Measurements from ENCODE around the gene ANKRD10.

Gene ANKRD10

DNA sequence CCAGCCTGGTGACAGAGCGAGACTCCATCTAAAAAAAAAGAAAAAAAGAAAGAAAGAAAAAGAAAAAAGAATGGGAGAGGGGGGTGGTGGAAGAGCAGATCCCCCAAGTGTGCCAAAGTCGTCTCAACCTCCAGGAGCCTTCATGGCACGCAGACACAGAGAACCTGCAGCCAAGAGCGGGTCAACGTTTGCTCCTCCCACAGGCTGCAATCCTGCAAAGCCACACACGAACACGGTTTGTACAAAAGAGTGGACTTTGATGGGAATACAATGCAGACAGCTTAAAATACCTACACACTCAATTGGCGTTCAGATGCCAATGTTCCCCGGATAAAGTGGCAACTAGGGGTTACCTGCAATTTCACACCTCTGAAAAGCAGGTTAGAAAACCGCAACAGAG is 29.4 kb downstream of the ANKRD10 start:
- DNase-seq = no peak

DNA sequence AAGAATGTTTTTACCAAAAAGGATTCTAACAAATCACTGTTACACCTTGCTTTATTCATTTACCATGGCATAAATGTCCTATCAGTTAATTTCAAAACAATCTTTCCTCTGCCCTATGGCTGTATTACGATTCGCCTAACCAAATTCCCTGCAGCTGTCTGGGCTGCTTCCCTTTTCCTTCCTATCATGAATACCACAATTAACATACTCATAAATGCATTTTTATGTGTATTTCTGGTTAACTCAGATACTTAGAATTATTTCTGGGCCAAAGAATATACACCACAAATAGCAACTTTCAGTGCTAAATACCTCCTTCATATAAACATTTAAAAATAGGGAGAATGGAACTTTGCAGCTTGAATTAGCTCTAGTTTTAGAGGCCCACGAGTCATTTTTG is 30.4 kb downstream of the ANKRD10 start:
- no peak for DNase-seq

DNA sequence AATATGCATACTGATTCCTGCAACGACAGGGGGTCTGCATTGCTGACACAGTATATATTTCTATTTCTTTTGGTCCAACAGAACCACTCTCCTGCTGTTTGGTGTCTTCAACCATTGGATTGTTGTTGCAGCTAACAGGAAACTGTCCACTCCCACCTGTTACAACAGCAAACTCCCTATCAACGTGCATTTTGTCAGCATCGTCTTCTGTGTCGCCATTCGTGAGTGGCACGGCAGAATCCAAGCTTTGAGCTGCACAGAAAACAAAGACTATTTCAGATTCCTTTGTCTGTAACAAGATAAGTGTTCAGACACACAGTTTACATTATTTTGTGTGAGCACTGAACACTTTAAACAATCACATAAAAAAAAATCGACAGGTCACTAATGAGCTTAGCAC is 31.3 kb downstream of the ANKRD10 start:
- DNase-seq = no peak

DNA sequence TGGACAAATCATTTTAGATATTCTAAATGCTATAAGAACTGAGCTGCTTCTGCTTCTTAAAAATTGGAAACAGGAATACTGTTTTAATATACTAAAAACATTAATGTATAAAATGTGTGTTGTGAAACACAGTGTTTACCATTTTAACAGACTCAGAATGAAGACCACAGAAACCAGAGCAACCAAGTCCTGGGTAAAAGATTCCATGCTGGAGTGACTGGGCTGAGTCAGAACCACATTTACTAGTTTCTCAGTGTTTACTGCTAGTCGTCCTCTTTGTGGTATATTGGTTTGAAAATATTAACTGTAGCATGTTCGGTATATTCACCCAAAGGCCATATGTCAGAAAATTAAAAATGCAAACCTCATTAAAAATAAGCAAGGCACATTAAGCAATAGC is 31.9 kb downstream of the ANKRD10 start:
- DNase-seq = no peak

DNA sequence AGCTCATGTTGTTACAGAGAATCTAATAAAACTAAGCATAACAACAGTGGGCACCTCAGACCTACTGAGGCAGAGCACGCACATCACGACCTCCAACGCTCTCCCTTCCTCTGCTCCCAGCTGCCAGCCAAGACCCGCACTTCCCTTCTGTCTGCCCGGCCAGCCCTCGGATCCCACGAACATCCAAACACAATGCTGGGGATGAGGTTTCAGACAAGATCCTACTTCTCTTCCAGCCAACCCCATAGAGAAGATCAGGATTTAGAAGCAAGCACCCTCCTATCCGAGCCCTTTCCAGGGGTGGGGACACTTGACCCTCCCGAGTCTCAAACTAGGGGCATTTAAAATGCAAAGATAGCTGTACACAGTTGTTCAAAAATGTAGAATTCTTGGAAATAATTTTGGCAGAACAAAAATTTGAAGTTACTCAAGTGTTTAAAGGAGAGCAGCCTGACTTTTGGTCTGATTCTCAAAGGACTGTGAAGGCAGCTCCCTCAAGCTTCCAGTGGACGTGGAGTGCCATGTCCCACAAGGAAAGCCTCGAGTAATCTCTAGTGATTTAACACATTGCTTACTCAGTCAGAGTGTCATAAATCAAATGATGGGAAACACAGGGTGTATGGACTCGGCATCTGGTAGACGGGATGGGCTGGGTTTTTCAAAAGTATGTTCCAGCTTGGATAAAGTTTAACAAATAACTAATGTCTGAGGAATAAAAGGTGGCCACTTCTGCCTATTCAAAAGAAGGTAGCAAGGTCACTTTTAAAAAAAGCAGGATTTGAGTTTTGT is 32.8 kb downstream of the ANKRD10 start:
- DNase-seq = no peak

DNA sequence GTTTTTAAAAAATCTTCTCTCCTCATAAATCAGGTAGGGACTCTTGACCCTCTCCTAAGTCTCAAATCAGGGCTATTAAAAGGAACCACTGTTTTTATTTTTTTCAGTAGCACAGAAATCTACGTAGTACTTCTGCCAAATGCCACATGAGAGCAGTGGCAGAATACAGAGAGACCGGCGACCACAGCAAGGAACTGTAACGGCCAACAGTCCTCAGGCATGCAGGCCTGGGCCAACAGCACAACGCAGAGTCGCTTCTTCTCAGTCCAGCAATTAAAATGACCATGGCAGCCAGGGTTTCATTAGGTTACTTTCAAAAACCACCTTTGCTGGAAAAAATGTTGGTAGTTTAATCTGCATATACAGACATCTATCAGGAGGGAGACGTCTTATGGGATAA is 34.2 kb downstream of the ANKRD10 start:
- no peak for DNase-seq

DNA sequence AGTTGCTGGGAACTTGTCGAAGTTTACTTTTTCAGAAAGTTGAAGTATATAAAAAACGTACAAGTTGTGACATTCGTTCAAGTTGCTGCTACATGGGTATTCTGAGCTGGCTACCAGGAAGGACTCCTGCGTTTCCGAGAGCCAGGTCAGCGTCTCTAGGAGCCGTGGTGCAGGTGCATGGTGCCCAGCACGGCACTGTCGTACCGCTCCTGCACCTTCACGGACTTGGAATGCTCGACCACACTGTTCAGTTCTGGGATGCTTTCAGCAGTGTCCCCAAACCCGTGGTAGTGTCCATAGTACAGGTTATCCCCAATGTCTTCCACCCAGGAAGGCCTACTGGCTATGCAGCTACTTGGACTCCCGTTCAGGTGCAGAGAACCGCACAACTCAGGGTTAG is 35.4 kb downstream of the ANKRD10 start:
- no peak for DNase-seq

DNA sequence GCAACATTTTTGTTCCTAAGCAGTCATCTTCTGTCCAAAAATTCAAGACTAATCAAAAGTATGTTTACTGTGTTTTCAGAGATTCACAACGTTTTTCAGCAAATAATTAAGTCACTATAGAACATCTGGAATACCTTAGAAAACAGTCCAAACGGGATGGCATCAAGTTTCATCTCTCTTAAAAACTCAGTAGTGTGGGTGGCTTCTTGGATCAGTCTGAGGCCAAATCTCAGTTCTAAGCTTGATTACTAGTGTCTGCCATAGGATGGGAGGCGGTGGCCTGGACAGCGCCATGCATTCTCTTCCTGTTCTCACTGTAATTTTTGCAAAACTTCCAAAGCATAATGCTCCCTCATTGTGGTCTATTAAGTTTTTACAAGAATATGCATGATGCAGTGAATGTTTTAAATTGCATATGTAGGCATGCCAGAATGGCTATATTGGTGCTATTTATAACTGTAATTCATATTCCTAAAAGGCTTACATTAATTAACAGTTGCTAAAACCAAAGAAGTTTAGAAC is 37.1 kb downstream of the ANKRD10 start:
- DNase-seq = no peak

DNA sequence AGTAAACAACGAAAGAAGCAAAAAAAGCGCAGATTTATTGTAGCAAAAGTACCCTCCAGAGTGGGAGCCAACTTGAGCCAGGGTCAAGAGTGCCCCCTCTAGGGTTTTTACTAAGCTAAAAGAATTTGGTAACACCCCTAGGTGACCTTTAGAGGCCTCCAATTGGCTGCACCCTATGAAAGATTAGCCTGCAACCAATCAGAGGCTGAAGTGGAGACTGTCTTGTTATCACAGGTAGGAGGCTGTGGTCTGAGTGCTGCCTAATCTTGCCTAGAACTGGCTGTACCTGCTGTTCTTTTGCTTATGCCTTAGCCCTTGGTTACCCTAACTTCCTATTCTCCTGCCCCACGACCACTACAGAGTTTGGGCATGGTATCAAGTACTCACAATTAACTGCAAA is 38.3 kb downstream of the ANKRD10 start:
- no peak for DNase-seq

DNA sequence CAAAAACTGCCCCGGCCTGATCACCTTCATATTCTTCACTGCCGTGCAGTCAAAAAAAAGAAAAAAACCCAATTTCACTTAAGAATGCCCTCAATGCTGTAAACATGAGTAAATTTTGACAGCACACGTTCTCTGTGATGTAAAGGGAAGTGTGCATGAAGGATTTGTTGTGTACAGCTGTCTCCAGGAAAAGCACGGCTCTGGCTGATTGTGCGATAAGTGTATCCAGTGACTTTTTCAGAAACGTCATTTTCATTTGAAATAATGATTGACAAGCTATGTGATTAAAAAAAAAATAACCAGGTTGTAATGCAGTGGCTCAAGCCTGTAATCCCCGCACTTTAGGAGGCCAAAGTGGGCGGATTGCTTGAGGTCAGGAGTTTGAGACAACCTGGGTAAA is 39.6 kb downstream of the ANKRD10 start:
- no peak for DNase-seq

DNA sequence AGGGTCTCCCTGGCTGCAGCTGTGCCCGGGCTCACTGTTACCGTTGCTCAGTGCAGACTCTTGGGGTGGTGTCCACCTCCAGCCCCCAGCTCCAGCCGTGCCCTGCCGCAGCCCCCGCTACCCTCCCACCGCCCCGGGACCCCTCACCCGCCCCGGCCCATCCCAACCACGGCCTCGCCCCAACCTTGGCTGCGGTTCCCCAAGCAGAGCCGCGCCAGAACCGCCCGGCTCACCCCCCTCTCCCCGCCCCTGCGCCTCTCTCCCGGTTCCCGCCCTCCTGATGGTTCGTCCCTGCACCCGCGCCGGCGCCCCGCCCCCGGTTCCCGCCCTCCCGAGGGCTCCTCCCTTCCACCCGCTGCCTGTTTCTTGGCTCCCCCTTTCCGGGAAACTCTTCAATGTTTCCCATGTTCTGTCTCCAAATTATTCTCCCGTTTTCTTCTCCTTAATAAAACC is 40.3 kb downstream of the ANKRD10 start:
- peak; percentile 5 for DNase-seq

DNA sequence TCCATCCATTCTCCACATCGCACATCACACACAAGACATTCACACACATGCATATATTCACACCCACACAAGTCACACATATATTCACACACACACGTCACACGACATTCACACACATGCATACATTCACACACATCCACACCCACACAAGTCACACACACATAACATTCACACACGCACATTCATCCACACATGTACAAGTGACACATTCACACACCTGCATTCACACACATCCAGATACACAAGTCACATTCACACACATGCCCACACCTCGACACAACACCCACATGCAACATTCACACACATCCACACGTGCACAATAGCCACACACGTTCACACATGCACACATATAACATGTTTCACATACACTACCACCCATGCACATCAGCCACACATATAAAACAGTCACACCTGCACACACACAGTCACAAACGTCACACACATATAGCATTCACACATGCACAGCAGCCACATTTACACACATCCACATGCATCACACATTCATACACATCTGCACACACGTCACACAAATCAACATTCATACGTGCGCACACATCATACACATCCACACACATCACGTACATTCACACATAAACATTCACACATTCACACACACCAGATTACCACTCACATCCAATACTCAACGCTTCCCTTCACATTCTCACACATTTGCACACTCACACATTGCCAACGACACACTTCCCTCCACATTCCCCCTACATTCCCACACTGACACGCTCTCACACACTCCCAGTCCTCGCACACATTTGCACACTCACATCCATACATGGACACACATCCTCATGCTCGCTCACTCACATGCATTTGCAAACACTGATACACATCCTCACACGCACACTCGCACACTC is 41.0 kb downstream of the ANKRD10 start:
- no peak for DNase-seq

DNA sequence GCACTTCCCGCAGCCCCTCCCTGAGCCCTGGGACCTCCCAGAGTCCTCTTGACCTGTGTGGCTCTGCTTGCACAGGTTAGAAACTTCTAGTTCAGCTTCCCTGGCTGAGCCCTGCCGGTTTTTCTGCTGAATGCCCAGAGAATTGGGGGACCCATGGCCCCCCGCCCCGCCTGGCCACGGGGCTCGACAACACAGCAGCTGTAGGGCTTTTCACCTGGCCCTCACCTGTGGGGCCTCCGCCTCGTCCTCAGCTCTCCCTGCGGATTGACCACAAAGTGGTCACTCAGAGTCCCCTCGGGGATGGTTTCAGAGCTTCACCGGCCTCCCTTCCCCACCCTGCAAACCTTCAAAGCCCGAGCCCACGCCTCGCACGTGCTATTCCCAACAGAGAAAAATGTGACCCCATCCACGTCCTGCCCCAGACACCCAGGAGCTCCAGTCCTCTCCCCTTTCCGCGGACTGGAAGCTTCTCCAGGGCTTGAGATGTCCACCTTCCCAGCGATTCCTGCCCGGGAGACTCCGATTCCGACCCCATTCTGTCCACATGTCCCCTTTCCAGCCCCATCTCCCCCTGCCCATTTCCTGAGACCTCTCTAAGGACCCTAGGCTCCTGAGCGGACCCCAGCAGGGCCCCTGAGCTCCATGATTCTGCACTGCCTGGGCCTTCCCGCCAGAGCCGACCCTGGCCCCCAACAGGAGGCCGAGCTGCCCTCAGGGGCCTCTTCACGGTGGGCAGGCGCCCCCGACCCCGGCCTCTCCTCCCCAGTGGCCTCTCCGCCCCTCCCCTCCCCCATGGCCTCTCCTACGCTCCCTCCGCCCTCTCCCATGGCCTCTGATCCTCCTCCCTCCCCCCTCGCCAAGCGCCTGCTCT is 41.9 kb downstream of the ANKRD10 start:
- DNase-seq = no peak

DNA sequence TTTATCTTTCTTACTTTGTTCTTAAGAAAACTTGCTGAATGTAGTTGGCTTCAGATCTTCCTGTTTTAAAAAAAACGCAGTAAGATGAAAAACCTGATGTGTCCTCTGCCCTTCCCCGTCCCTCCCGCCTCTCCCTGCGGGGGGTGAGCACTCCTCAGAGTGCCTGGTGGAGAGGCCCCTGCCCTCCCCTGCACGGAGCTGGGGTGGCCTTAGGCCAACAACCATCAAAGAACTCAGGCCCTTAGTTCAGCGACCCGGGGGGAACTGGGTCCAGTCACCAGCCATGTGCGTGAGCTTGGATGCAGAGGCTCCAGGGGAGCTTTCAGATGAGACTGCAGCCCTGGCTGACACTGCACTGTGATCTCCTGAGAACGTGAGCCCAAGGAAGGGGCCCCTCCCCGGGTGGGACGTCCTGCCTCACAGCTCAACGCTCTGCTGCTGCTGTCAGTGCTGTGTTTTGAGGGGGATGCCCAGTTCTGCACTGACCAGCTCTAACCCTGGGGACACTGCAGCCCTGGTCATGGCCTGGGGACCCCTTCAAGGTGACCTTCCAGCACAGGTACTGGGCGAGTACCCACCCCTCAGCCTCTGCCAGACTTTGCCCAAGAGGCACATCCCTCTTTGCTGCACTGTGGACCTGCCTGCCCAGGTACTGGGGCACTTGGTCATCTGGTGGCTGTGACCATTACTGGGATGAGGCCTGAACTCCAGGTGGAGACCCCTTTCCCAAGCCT is 42.7 kb downstream of the ANKRD10 start:
- DNase-seq = no peak

DNA sequence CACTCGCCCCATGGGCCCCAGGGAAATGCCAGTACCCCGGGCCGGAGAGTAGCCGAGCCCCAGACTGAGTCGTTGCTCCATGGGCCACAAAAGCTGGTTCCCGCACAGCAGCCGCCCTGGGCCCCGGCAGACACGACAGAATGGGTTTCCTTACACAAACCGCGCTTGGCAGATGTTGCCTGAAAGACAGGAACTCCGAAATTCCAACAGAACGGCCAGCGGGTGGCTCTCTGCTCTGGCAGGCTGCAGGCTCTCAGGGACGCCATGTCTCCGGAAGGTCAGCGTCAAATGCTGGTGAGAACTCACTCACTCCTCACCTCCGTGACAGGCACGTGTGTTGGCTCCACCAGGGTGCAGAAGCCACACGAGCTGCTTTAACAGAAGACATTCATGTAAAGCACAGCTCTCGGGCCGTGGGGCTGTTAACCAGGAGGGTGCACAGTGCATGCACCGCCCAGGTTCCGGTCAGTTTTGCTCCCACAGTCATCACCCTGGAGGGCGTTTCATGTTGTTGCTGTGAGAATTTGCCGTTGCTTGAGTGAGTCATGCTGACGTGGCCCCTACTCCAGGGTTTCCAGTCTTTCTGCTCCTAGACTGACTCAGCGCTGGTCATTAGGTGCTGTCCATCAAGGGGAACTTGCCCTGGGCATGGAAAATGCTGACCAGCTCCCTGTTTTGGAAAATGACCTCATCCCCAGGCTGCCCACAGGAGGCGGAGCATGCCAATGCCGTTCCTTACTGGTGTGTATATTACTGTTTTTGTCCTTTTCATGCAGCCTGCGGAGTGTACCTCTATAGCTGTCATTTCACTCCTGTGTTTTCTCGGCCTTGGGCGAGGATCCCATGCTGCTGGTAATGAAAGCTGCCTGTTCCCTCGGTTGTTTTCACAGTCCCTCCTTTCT is 44.8 kb downstream of the ANKRD10 start:
- DNase-seq = no peak

DNA sequence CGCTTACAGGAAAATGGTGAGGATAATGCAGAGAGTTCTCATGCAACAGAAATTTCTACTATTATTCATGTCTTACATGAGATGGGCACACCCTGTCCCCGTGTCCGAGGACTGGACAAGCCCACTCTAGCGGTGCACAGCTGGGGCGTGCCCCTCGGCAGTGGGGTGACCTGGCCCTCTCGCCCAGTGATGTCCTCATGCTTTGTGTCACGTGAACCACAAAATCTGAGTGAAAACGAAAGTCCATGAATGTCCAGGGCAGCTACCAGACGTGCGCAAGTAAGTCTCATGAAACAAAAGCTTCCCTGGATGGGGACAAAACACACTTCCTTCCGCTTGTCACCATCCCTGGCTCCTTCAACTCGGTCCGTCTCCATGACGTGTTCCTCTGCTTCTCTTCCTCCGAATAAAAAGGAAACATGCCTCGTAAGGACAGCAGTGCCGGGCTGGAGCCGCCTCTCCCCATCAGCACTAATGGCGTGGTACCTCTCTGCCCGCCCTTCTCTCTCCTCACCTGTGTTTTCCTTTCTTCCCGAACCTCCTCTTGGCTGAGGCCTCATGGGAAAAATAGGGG is 45.6 kb downstream of the ANKRD10 start:
- no peak for DNase-seq

DNA sequence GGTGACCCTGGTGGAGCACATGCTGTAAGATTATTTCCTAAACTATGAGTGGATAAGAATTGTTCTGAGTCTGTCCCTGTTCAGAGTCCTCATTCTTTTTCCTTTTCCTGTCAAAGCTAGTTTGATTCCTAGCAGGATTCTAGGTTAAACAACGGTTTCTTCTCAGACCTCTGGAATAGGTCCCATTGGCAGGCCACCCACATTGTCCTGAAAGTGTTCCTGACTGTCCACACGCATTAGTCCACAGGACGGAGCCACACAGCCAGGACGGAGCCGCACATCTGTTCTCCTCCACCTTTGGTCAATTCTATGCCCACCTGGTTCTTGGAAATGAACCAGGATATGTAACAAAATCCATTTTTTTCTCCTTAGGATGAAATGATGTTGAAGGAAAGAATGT is 46.1 kb downstream of the ANKRD10 start:
- no peak for DNase-seq

DNA sequence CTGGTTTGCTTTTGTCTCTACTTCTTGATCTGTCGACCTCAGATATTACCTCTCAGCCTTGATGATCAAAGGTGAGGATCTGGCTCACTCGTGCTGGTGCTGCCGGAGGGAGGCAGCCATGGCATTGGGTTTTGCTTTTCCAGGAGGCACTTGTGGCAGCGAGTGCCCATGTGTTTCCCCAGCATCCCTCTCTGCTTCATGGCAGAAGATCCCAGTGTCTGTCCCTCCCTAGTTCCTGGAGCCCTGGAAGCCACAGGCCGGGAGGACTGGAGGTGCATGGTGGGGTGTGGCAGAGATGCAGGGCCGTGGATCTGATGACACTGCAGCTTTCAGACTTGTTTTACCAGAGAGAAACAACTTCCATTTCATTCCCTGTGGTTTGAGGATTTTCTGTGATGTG is 47.5 kb downstream of the ANKRD10 start:
- no peak for DNase-seq

DNA sequence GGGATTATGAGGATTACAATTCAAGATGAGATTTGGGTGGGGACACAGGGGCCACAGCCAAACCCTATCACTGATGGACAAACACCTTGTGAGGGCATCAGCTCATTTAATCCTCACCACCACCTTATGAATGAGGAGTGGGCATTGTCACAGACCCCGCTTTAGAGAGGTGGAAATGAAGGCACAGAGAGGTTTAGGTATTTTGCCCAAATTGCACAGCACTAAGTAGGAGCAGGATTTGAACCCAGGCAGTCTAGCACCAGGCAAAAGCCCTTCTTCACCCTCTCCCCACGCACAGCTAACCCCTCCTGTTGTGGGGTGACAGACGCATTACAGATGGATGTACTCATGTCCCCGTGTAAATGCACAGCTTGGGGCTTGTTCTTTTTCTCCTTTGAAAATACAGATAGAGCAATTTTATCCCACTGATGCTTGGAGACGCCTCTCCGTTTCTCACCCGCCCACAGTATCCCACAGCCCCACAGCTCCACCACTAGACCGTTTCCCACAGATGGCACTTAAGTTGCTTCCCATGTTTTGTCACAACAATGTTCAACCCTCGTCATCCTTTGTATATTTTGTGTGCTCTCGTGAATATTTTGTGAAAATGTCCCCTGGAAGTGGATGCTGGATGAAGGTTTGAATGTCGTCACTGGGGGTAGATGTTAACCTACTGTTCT is 48.2 kb downstream of the ANKRD10 start:
- DNase-seq = no peak

DNA sequence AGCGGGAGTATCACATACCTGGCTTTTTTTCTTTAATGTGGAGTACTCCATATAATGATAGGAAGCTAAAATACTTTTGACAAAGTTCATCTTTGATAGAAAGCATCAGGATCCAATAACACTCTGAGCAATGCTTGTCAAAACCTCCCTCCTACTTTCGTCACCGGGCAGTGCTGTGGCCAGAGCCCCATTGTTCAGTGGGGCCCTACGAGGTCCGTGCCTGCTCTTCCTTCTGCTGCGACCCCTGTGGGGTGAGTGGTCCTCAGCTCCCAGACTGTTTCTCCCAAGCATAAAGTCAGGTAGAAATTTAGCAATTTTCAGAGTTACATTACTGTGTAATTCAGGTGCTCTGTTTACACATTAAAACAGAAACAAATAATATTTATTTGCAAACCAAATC is 51.2 kb downstream of the ANKRD10 start:
- DNase-seq = no peak

Measured in activated effector memory CD4-positive, alpha-beta T cell treated with Interleukin-2 at 50 U/mL for 16 hours (primary cell).